PFSK-1 (cell line): ENCODE data around the gene NABP2.

Experiments
- FOXP2 ChIP-seq: optimal IDR thresholded peaks from 2 replicates; pipeline ENCODE3; 2011; ENCODE audit warnings: borderline replicate concordance, control low read depth, inconsistent platforms; ENCODE audit not compliant: insufficient read depth; ENCODE audit errors: extremely low read length, extremely low read depth
- POLR2AphosphoS5 ChIP-seq: IDR thresholded peaks from 2 replicates; pipeline ENCODE4 v1.6.1; 2012; ENCODE audit warnings: low read depth, mild to moderate bottlenecking, control low read depth, low read length, moderate library complexity
- REST ChIP-seq, 2 experiments: IDR thresholded peaks; 2 replicates each; pipeline versions ENCODE4 v1.6.1 to v1.8.0; 2011 to 2012; ENCODE audit warnings: low read depth in 2 of 2, low read length in 2 of 2, control low read depth in 1 of 2, inconsistent platforms in 1 of 2, mild to moderate bottlenecking in 1 of 2, moderate library complexity in 1 of 2; ENCODE audit not compliant: insufficient read depth in 1 of 2
- SIN3A ChIP-seq: IDR thresholded peaks from 2 replicates; pipeline ENCODE4 v1.6.1; 2012; ENCODE audit warnings: mild to moderate bottlenecking, low read length, moderate library complexity, borderline replicate concordance; ENCODE audit not compliant: insufficient read depth
- TAF1 ChIP-seq: IDR thresholded peaks from 2 replicates; pipeline ENCODE4 v1.6.1; 2012; ENCODE audit warnings: low read length, control low read depth, borderline replicate concordance; ENCODE audit not compliant: insufficient read depth

Gene NABP2

GRCh38 chr12:56212361-56212760, 11.8 kb upstream of the NABP2 start:
- no peak for TF ChIP-seq REST (IDR thresholded peaks at IDR 0.05; ENCODE audit: insufficient read depth in 1 of 2, low read depth in 2 of 2, low read length in 2 of 2)
- no peak for TF ChIP-seq SIN3A
- no peak for TF ChIP-seq POLR2AphosphoS5
- no peak for TF ChIP-seq TAF1
- no peak for TF ChIP-seq FOXP2

- no peak for TF ChIP-seq TAF1
- TF ChIP-seq FOXP2: no peak
- no peak for TF ChIP-seq REST (IDR thresholded peaks at IDR 0.05; ENCODE audit: insufficient read depth in 1 of 2, low read depth in 2 of 2, low read length in 2 of 2)
- TF ChIP-seq POLR2AphosphoS5: no peak
- no peak for TF ChIP-seq SIN3A
These were observed 10.3 kb upstream of the NABP2 start for GRCh38 chr12:56213878-56214277.

- TF ChIP-seq POLR2AphosphoS5: no peak
- TF ChIP-seq TAF1: no peak
- TF ChIP-seq SIN3A: no peak
- TF ChIP-seq REST (IDR thresholded peaks at IDR 0.05; ENCODE audit: insufficient read depth in 1 of 2, low read depth in 2 of 2, low read length in 2 of 2): no peak
- no peak for TF ChIP-seq FOXP2
These were observed 7.7 kb upstream of the NABP2 start for GRCh38 chr12:56216461-56216860.

DNA sequence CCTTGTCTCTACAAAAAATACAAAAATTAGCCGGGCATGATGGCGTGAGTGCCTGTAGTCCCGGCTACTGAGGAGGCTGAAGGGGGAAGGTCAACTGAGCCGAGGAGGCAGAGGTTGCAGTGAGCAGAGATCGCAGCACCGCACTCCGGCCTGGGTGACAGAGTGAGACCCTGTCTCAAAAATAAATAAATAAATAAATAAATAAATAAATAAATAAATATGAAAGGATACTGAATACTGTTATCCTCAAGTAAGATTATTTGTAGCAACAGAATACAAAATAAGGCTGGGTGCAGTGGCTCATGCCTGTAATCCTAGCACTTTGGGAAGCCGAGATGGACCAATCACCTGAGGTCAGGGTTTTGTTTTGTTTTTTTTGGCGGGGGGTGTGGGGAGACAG, 4.3 kb upstream of the NABP2 start:
- no peak for TF ChIP-seq SIN3A

GRCh38 chr12:56220611-56221231, 3.4 kb upstream of the NABP2 start:
- TF ChIP-seq TAF1 (no peak), REST (IDR thresholded peaks at IDR 0.05; ENCODE audit: insufficient read depth in 1 of 2, low read depth in 2 of 2, low read length in 2 of 2) (no peak), FOXP2 (no peak), SIN3A (no peak), POLR2AphosphoS5 (no peak)
